Liver (tissue), 3 donors: ENCODE data around the gene OSBPL9.

Experiments used
- FOXA1 ChIP-seq: IDR thresholded peaks from 2 replicates; pipeline ENCODE4 v1.6.1; 2016; ENCODE audit warnings: antibody characterized with exemption
- GABPA ChIP-seq, 2 donors: IDR thresholded peaks in 1 of 2; conservative IDR thresholded peaks in 1 of 2; 2 replicates each; pipeline ENCODE4 v1.6.1; 2016; ENCODE audit warnings: antibody characterized with exemption in 2 of 2, mild to moderate bottlenecking in 1 of 2, moderate library complexity in 1 of 2
- JUND ChIP-seq, 2 donors: IDR thresholded peaks; 2 replicates each; pipeline ENCODE4 v1.6.1; 2016; ENCODE audit warnings: antibody characterized with exemption in 2 of 2
- RAD21 ChIP-seq, 2 donors: IDR thresholded peaks; 2 replicates each; pipeline ENCODE4 v1.6.1; 2016; ENCODE audit warnings: antibody characterized with exemption in 2 of 2, mild to moderate bottlenecking in 2 of 2
- RXRA ChIP-seq, 2 donors: IDR thresholded peaks; 2 replicates each; pipeline ENCODE4 v1.6.1; 2017 to 2018; ENCODE audit warnings: antibody characterized with exemption in 2 of 2, mild to moderate bottlenecking in 1 of 2
- SP1 ChIP-seq: IDR thresholded peaks from 2 replicates; pipeline ENCODE4 v1.6.1; 2018; ENCODE audit warnings: antibody characterized with exemption, mild to moderate bottlenecking
- TAF1 ChIP-seq: conservative IDR thresholded peaks from 2 replicates; pipeline ENCODE4 v1.6.1; 2016; ENCODE audit warnings: antibody characterized with exemption, mild to moderate bottlenecking
- YY1 ChIP-seq: IDR thresholded peaks from 2 replicates; pipeline ENCODE4 v1.6.1; 2016; ENCODE audit warnings: antibody characterized with exemption, mild to moderate bottlenecking
- TF ChIP-seq, protein P1 (sequence below): fragments of 150-350 bp; IDR thresholded peaks from 2 replicates; pipeline ENCODE4 v1.5.1; 2017; ENCODE audit warnings: improper control_type of control experiment, low read depth, low read length; ENCODE audit not compliant: missing input control
- TF ChIP-seq, protein P2 (sequence below): IDR thresholded peaks from 2 replicates; pipeline ENCODE4 v1.6.1; 2016; ENCODE audit warnings: antibody characterized with exemption, mild to moderate bottlenecking
- TF ChIP-seq, protein P3 (sequence below): IDR thresholded peaks from 2 replicates; pipeline ENCODE4 v1.6.1; 2016; ENCODE audit warnings: antibody characterized with exemption
- TF ChIP-seq, protein P4 (sequence below): IDR thresholded peaks from 2 replicates; pipeline ENCODE4 v1.6.1; 2016; ENCODE audit warnings: antibody characterized with exemption
- donor health status: healthy.
- donor health status: healthy.

DNA sequence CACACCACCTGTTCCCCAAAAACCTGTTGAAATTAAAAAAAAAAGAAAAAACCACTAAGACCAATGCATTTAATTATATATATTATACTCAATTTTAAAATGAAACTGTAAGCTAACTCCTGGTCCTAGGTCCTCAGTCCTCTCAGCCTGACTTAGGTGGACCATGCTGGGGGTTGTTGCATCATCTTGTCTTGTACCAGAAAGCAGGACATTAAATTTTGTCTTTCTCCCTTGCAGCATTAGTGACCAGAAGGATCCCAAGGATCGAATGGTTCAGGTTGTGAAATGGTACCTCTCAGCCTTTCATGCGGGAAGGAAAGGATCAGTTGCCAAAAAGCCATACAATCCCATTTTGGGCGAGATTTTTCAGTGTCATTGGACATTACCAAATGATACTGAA lies 164.0 kb downstream of the OSBPL9 start:
- TF ChIP-seq, protein P1, sequence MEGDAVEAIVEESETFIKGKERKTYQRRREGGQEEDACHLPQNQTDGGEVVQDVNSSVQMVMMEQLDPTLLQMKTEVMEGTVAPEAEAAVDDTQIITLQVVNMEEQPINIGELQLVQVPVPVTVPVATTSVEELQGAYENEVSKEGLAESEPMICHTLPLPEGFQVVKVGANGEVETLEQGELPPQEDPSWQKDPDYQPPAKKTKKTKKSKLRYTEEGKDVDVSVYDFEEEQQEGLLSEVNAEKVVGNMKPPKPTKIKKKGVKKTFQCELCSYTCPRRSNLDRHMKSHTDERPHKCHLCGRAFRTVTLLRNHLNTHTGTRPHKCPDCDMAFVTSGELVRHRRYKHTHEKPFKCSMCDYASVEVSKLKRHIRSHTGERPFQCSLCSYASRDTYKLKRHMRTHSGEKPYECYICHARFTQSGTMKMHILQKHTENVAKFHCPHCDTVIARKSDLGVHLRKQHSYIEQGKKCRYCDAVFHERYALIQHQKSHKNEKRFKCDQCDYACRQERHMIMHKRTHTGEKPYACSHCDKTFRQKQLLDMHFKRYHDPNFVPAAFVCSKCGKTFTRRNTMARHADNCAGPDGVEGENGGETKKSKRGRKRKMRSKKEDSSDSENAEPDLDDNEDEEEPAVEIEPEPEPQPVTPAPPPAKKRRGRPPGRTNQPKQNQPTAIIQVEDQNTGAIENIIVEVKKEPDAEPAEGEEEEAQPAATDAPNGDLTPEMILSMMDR = no peak
- TF ChIP-seq, protein P2, sequence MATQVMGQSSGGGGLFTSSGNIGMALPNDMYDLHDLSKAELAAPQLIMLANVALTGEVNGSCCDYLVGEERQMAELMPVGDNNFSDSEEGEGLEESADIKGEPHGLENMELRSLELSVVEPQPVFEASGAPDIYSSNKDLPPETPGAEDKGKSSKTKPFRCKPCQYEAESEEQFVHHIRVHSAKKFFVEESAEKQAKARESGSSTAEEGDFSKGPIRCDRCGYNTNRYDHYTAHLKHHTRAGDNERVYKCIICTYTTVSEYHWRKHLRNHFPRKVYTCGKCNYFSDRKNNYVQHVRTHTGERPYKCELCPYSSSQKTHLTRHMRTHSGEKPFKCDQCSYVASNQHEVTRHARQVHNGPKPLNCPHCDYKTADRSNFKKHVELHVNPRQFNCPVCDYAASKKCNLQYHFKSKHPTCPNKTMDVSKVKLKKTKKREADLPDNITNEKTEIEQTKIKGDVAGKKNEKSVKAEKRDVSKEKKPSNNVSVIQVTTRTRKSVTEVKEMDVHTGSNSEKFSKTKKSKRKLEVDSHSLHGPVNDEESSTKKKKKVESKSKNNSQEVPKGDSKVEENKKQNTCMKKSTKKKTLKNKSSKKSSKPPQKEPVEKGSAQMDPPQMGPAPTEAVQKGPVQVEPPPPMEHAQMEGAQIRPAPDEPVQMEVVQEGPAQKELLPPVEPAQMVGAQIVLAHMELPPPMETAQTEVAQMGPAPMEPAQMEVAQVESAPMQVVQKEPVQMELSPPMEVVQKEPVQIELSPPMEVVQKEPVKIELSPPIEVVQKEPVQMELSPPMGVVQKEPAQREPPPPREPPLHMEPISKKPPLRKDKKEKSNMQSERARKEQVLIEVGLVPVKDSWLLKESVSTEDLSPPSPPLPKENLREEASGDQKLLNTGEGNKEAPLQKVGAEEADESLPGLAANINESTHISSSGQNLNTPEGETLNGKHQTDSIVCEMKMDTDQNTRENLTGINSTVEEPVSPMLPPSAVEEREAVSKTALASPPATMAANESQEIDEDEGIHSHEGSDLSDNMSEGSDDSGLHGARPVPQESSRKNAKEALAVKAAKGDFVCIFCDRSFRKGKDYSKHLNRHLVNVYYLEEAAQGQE = no peak
- TF ChIP-seq RAD21 (IDR thresholded peaks at IDR 0.05) (no peak), GABPA (IDR thresholded peaks at IDR 0.05 in 1 of 2, conservative IDR thresholded peaks at IDR 0.05 in 1 of 2) (no peak), JUND (IDR thresholded peaks at IDR 0.05) (no peak), SP1 (no peak), TAF1 (no peak), RXRA (IDR thresholded peaks at IDR 0.05) (no peak), FOXA1 (no peak), YY1 (no peak)
- TF ChIP-seq, protein P3, sequence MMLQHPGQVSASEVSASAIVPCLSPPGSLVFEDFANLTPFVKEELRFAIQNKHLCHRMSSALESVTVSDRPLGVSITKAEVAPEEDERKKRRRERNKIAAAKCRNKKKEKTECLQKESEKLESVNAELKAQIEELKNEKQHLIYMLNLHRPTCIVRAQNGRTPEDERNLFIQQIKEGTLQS = peak; percentile 15
- TF ChIP-seq, protein P4, sequence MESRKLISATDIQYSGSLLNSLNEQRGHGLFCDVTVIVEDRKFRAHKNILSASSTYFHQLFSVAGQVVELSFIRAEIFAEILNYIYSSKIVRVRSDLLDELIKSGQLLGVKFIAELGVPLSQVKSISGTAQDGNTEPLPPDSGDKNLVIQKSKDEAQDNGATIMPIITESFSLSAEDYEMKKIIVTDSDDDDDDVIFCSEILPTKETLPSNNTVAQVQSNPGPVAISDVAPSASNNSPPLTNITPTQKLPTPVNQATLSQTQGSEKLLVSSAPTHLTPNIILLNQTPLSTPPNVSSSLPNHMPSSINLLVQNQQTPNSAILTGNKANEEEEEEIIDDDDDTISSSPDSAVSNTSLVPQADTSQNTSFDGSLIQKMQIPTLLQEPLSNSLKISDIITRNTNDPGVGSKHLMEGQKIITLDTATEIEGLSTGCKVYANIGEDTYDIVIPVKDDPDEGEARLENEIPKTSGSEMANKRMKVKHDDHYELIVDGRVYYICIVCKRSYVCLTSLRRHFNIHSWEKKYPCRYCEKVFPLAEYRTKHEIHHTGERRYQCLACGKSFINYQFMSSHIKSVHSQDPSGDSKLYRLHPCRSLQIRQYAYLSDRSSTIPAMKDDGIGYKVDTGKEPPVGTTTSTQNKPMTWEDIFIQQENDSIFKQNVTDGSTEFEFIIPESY = no peak
